ENCODE data around the gene ADCY10. TPM values are rescaled to one million over a fixed set of nuclear protein-coding genes. Genes with fewer than 3 reads are reported as not detected.

ADCY10 gene
- total and polyA plus RNA-seq, 2 experiments from 2014 or later: not detected

DNA sequence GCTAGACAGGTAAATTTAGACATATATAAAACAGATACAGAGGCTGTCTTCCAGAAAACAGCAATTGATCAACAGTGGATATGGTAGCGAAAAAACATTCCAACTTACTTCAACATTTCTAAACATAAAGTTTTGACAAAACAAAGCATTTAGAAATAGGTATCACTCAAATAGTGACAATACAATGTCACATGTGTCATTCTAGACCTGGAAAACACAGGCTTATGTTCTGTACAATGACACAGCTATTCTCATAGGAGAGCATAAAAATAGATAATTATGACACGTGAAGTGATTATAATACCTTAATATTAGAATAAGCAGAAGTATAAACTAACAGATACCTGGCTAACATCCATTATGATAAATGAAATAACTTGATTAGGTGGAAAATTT lies 14.5 kb upstream of the ADCY10 start:
- no peaks in the 10 kb centered on the region for H3K36me3 ChIP-seq (ENCODE audit: insufficient read depth)
- peaks cover 3% of the 10 kb centered on the region for H3K27me3 Mint-ChIP-seq (ENCODE audit: insufficient read depth, low read depth, poor library complexity)
- peaks cover 29% of the 10 kb centered on the region for H3K79me2 ChIP-seq (replicated peaks; ENCODE audit: insufficient read depth)
- H3K9me3 Mint-ChIP-seq: no peaks in the 10 kb centered on the region
- no peak overlapping the region for H3K27ac Mint-ChIP-seq
- no peak overlapping the region for H3K4me3 Mint-ChIP-seq
- ATAC-seq: no peak
- peaks cover 8% of the 10 kb centered on the region; the same call in 2 of the 3 replicates for H3K4me1 Mint-ChIP-seq
- H4K20me1 ChIP-seq (replicated peaks; ENCODE audit: insufficient read depth): no peaks in the 10 kb centered on the region
- TF ChIP-seq ZNF114 (CRISPR knock-in tag; IDR thresholded peaks at IDR 0.05) (no peak), JUNB (IDR thresholded peaks at IDR 0.05; ENCODE audit: unreplicated experiment) (no peak), CREB1 (CRISPR knock-in tag; IDR thresholded peaks at IDR 0.05; ENCODE audit: low read depth) (no peak), POLR2AphosphoS5 (IDR thresholded peaks at IDR 0.05; ENCODE audit: low read depth) (no peak), EZH2 (IDR thresholded peaks at IDR 0.05; ENCODE audit: low read depth, unreplicated experiment) (no peak), ZNF331 (CRISPR knock-in tag; IDR thresholded peaks at IDR 0.05; ENCODE audit: low read depth) (no peak), STAT1 (IDR thresholded peaks at IDR 0.05; ENCODE audit: unreplicated experiment) (no peak), NANOG (IDR thresholded peaks at IDR 0.05; ENCODE audit: borderline replicate concordance) (no peak), EZH2phosphoT487 (IDR thresholded peaks at IDR 0.05; ENCODE audit: unreplicated experiment) (no peak)
- TF ChIP-seq, protein P1, sequence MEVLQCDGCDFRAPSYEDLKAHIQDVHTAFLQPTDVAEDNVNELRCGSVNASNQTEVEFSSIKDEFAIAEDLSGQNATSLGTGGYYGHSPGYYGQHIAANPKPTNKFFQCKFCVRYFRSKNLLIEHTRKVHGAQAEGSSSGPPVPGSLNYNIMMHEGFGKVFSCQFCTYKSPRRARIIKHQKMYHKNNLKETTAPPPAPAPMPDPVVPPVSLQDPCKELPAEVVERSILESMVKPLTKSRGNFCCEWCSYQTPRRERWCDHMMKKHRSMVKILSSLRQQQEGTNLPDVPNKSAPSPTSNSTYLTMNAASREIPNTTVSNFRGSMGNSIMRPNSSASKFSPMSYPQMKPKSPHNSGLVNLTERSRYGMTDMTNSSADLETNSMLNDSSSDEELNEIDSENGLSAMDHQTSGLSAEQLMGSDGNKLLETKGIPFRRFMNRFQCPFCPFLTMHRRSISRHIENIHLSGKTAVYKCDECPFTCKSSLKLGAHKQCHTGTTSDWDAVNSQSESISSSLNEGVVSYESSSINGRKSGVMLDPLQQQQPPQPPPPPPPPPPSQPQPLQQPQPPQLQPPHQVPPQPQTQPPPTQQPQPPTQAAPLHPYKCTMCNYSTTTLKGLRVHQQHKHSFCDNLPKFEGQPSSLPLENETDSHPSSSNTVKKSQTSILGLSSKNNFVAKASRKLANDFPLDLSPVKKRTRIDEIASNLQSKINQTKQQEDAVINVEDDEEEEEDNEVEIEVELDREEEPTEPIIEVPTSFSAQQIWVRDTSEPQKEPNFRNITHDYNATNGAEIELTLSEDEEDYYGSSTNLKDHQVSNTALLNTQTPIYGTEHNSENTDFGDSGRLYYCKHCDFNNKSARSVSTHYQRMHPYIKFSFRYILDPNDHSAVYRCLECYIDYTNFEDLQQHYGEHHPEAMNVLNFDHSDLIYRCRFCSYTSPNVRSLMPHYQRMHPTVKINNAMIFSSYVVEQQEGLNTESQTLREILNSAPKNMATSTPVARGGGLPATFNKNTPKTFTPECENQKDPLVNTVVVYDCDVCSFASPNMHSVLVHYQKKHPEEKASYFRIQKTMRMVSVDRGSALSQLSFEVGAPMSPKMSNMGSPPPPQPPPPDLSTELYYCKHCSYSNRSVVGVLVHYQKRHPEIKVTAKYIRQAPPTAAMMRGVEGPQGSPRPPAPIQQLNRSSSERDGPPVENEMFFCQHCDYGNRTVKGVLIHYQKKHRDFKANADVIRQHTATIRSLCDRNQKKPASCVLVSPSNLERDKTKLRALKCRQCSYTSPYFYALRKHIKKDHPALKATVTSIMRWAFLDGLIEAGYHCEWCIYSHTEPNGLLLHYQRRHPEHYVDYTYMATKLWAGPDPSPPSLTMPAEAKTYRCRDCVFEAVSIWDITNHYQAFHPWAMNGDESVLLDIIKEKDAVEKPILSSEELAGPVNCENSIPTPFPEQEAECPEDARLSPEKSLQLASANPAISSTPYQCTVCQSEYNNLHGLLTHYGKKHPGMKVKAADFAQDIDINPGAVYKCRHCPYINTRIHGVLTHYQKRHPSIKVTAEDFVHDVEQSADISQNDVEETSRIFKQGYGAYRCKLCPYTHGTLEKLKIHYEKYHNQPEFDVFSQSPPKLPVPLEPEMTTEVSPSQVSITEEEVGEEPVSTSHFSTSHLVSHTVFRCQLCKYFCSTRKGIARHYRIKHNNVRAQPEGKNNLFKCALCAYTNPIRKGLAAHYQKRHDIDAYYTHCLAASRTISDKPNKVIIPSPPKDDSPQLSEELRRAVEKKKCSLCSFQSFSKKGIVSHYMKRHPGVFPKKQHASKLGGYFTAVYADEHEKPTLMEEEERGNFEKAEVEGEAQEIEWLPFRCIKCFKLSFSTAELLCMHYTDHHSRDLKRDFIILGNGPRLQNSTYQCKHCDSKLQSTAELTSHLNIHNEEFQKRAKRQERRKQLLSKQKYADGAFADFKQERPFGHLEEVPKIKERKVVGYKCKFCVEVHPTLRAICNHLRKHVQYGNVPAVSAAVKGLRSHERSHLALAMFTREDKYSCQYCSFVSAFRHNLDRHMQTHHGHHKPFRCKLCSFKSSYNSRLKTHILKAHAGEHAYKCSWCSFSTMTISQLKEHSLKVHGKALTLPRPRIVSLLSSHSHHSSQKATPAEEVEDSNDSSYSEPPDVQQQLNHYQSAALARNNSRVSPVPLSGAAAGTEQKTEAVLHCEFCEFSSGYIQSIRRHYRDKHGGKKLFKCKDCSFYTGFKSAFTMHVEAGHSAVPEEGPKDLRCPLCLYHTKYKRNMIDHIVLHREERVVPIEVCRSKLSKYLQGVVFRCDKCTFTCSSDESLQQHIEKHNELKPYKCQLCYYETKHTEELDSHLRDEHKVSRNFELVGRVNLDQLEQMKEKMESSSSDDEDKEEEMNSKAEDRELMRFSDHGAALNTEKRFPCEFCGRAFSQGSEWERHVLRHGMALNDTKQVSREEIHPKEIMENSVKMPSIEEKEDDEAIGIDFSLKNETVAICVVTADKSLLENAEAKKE (CRISPR knock-in tag; IDR thresholded peaks at IDR 0.05): no peak
- TF ChIP-seq, protein P2, sequence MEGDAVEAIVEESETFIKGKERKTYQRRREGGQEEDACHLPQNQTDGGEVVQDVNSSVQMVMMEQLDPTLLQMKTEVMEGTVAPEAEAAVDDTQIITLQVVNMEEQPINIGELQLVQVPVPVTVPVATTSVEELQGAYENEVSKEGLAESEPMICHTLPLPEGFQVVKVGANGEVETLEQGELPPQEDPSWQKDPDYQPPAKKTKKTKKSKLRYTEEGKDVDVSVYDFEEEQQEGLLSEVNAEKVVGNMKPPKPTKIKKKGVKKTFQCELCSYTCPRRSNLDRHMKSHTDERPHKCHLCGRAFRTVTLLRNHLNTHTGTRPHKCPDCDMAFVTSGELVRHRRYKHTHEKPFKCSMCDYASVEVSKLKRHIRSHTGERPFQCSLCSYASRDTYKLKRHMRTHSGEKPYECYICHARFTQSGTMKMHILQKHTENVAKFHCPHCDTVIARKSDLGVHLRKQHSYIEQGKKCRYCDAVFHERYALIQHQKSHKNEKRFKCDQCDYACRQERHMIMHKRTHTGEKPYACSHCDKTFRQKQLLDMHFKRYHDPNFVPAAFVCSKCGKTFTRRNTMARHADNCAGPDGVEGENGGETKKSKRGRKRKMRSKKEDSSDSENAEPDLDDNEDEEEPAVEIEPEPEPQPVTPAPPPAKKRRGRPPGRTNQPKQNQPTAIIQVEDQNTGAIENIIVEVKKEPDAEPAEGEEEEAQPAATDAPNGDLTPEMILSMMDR (conservative IDR thresholded peaks at IDR 0.05; ENCODE audit: low read depth in 2 of 2): no peak
- TF ChIP-seq, protein P3, sequence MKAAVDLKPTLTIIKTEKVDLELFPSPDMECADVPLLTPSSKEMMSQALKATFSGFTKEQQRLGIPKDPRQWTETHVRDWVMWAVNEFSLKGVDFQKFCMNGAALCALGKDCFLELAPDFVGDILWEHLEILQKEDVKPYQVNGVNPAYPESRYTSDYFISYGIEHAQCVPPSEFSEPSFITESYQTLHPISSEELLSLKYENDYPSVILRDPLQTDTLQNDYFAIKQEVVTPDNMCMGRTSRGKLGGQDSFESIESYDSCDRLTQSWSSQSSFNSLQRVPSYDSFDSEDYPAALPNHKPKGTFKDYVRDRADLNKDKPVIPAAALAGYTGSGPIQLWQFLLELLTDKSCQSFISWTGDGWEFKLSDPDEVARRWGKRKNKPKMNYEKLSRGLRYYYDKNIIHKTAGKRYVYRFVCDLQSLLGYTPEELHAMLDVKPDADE (IDR thresholded peaks at IDR 0.05): no peak
- TF ChIP-seq, protein P4, sequence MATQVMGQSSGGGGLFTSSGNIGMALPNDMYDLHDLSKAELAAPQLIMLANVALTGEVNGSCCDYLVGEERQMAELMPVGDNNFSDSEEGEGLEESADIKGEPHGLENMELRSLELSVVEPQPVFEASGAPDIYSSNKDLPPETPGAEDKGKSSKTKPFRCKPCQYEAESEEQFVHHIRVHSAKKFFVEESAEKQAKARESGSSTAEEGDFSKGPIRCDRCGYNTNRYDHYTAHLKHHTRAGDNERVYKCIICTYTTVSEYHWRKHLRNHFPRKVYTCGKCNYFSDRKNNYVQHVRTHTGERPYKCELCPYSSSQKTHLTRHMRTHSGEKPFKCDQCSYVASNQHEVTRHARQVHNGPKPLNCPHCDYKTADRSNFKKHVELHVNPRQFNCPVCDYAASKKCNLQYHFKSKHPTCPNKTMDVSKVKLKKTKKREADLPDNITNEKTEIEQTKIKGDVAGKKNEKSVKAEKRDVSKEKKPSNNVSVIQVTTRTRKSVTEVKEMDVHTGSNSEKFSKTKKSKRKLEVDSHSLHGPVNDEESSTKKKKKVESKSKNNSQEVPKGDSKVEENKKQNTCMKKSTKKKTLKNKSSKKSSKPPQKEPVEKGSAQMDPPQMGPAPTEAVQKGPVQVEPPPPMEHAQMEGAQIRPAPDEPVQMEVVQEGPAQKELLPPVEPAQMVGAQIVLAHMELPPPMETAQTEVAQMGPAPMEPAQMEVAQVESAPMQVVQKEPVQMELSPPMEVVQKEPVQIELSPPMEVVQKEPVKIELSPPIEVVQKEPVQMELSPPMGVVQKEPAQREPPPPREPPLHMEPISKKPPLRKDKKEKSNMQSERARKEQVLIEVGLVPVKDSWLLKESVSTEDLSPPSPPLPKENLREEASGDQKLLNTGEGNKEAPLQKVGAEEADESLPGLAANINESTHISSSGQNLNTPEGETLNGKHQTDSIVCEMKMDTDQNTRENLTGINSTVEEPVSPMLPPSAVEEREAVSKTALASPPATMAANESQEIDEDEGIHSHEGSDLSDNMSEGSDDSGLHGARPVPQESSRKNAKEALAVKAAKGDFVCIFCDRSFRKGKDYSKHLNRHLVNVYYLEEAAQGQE (IDR thresholded peaks at IDR 0.05; ENCODE audit: unreplicated experiment): no peak
- H3K4me3 ChIP-seq: no peak overlapping the region
- H3K4me1 ChIP-seq (ENCODE audit: insufficient read depth): peaks cover 34% of the 10 kb centered on the region
- H3K4me2 ChIP-seq: peak overlapping the region; percentile 24; the same call in 1 of the 2 replicates
- H3K27me3 ChIP-seq (ENCODE audit: insufficient read depth): no peaks in the 10 kb centered on the region
- H3K9me2 ChIP-seq (ENCODE audit: insufficient read depth): no peaks in the 10 kb centered on the region
- no peak overlapping the region for H2AFZ ChIP-seq
- no peak for DNase-seq (ENCODE audit: low spot score)
- no peaks in the 10 kb centered on the region for H3K36me3 Mint-ChIP-seq (ENCODE audit: low read depth)
- H3F3A ChIP-seq (replicated peaks; ENCODE audit: low read depth): no peaks in the 10 kb centered on the region
- H3K27ac ChIP-seq (ENCODE audit: low read depth): no peak overlapping the region

All from GM23338 (cell line).